HG03139 (cell line): ENCODE measurements around the gene PLD3.

Source experiments
- ATAC-seq: cut with Tn5 transposase; IDR thresholded peaks from one replicate; pipeline ENCODE4 v1.9.1; 2021; ENCODE audit not compliant: unreplicated experiment

Gene PLD3, protein sequence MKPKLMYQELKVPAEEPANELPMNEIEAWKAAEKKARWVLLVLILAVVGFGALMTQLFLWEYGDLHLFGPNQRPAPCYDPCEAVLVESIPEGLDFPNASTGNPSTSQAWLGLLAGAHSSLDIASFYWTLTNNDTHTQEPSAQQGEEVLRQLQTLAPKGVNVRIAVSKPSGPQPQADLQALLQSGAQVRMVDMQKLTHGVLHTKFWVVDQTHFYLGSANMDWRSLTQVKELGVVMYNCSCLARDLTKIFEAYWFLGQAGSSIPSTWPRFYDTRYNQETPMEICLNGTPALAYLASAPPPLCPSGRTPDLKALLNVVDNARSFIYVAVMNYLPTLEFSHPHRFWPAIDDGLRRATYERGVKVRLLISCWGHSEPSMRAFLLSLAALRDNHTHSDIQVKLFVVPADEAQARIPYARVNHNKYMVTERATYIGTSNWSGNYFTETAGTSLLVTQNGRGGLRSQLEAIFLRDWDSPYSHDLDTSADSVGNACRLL

GRCh38 chr19:40348125-40348913, at the start of gene PLD3, which contains the start of gene C19orf47:
Gene PLD3 (plus strand): TSS chr19:40348695. CDS start chr19:40366484, 17,789 bp downstream.
Gene C19orf47 (minus strand): TSS chr19:40348397. CDS start chr19:40341857, 6,540 bp downstream.
- peak; percentile 91 for ATAC-seq

DNA sequence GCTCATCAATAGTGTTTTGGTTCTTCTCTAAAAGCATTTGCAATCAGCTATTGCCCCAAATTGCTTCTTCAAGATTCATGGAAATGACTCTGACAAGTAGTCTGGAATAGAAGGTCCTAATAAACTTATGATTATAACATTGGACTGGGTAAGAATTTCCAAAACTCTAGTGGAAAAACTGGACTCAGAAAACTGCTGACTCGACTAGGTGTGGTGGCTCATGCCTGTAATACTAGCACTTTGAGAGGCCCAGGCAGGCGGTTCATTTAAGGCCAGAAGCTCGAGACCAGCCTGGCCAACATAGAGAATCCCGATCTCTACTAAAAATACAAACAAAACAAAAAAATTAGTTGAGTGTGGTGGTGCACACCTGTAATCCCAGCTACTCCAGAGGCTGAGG, 47.8 kb upstream of the PLD3 start:
- ATAC-seq: no peak

DNA sequence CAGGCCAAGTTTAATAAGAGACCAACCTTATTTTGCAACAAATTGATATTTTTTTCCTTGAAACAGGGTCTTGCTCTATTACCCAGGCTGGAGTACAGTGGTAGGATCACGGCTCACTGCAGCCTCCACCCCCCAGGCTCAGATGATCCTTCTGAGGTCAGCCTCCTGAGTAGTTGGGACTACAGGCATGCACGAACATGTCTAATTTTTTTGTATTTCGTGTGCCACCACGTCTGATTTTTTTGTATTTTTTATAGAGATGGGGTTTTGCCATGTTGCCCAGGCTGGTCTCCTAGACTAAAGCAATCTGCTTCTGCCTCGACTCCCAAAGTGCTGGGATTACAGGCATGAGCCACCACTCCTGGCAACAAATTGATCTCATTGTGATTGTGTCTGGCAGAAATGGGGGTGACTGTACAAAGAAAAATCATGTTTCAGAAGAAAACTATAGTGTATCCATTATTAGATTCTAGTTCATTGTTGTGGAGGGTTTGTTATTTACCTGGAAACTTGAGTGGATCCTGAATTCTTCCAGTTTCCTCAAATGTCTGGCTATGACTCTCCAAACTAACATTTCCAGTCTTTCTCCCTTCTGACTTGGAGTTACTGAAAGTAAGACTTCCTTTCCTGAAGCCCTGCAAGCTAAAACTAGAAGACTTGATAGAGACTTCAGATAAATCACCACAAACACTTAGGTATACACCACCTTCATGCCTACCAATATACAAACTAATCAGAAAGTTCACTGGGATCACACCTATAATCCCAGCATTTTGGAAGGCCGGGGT, 46.1 kb upstream of the PLD3 start:
- no peak for ATAC-seq

DNA sequence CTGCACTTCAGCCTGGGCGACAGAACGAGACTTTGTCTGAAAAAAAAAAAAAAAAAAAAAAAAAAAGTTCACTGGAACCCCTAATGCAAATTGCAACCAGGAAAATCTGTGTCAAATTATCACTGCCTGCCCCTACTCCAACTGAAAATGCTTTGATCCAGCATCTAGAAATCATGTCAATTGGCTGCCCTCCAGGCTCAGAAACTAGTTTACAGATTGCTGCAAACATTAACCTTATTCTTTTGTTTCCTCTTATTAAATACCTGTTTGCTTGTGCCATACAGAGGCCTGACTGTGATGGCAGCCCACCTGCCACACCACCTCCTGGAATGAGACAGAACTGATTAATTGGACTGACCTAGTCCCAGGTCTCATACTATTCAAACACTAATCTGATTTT, 44.7 kb upstream of the PLD3 start:
- ATAC-seq: no peak

GRCh38 chr19:40304306-40304705, 44.2 kb upstream of the PLD3 start:
- ATAC-seq: no peak

GRCh38 chr19:40305403-40305802, 43.1 kb upstream of the PLD3 start:
- ATAC-seq: no peak

DNA sequence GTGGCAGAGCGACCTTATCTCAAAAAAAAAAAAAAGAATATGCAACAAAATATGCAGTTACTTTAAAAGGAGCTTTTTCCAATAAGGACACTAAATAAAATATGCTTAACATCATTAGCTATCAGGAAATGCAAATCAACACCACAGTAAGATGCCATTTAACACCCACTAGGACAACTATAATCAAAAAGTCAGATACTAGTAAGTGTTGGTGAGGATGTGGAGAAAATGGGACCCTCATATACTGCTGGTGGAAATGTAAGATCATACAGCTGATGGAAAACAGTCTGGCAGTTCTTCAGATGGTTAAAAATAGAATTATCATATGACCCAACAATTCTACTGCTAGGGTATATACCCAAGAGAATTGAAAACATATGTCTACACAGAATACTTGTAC, 38.8 kb upstream of the PLD3 start:
- ATAC-seq: no peak

GRCh38 chr19:40312533-40312932, 36.0 kb upstream of the PLD3 start:
- ATAC-seq: no peak

GRCh38 chr19:40313229-40313983, 35.1 kb upstream of the PLD3 start:
- no peak for ATAC-seq

- no peak for ATAC-seq
Observed at GRCh38 chr19:40314656-40315055, 33.8 kb upstream of the PLD3 start.

GRCh38 chr19:40315812-40316470, 32.6 kb upstream of the PLD3 start:
- ATAC-seq: no peak

GRCh38 chr19:40317338-40317737, 31.2 kb upstream of the PLD3 start:
- no peak for ATAC-seq

DNA sequence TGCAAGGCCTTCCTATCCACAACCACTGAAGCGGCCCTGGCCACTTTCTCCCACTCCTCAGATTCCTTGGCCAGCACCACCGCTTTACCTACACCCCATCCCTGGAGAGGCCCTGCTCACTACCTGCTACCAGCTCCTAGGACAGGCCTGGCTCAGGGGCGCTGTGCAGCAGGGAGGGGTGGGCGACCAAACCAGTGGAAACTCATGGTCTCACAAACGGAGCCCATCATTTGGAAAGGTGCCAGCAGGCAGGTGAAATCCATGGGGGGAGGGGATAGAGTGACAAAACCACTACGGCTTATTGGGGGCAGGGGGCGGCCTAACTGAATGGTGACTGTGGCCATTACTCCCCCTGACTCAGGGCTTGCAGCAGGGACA, 27.9 kb upstream of the PLD3 start:
- no peak for ATAC-seq

GRCh38 chr19:40321076-40321475, 27.4 kb upstream of the PLD3 start:
- ATAC-seq: no peak

GRCh38 chr19:40321566-40322270, 26.8 kb upstream of the PLD3 start:
- no peak for ATAC-seq

DNA sequence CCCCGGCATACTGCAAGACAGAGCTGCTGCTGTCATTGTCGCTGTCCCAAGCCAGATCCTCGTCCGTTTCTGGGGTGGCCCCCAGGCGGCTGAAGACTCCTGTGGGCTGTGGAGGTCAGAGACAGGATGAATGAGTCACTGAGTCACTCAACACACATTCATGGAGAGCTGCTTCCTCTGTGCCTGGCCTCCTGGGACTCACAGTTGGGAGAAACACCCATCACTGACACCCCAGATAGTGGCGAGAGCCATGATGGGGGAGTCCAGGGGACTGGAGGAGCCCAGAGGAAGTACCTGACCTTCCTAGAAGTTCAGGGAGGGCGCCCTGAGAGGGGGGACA, 26.3 kb upstream of the PLD3 start:
- no peak for ATAC-seq

GRCh38 chr19:40322951-40323615, 25.4 kb upstream of the PLD3 start:
- no peak for ATAC-seq

GRCh38 chr19:40323705-40324104, 24.8 kb upstream of the PLD3 start:
- no peak for ATAC-seq

DNA sequence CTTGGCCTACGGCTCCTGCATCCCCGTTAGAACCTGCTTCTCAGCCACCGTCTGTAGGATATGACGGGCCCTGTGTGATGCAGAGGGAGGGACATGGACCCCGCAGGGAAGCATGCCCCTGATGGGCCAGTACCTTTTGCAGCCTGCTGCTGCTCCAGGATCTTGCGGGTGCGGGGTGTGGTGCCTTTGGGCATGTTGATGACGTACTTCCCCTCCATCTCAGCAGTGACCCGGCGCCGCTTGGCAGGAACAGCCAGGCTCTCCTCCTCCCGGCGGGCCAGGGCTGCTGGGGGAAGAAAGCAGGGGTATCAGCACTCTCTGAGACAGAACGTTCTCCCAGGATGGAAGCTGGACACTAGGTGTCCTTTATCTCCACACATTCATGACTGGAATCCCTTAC, 22.3 kb upstream of the PLD3 start:
- ATAC-seq: no peak
